Lower lobe of right lung (tissue), 2 donors: Measurements from ENCODE around the gene DPH6. TPM values are rescaled to one million over a fixed set of nuclear protein-coding genes. Genes with fewer than 3 reads are reported as not detected.

ENCODE experiments used
- ATAC-seq, 2 donors: fragments of 200-7000 bp; cut with Tn5 transposase; one replicate each; pipeline ENCODE4 v1.9.1; 2020 to 2022; ENCODE audit warnings: mild to moderate bottlenecking in 2 of 2, moderate library complexity in 2 of 2
- DNase-seq: peaks from one replicate; pipeline ENCODE4 v3.0.0-alpha.2; 2020
- H3K27ac ChIP-seq: fragments of 200-600 bp; one replicate; pipeline ENCODE4 v1.8.0; 2022
- H3K27me3 ChIP-seq: fragments of 200-600 bp; one replicate; pipeline ENCODE4 v1.8.0; 2022; ENCODE audit warnings: low read depth
- H3K36me3 ChIP-seq: fragments of 200-600 bp; one replicate; pipeline ENCODE4 v1.8.0; 2022; ENCODE audit warnings: mild to moderate bottlenecking
- H3K4me1 ChIP-seq: fragments of 200-600 bp; one replicate; pipeline ENCODE4 v1.8.0; 2022
- H3K4me3 ChIP-seq: fragments of 200-600 bp; one replicate; pipeline ENCODE4 v1.8.0; 2022; ENCODE audit warnings: mild to moderate bottlenecking
- H3K9me3 ChIP-seq: fragments of 200-600 bp; one replicate; pipeline ENCODE4 v1.8.0; 2022
- CTCF ChIP-seq: fragments of 200-600 bp; IDR thresholded peaks from one replicate; pipeline ENCODE4 v1.8.0; 2022; ENCODE audit warnings: antibody characterized with exemption, mild to moderate bottlenecking
- intact Hi-C: fragments of 100-400 bp; cut with DNase I; formaldehyde crosslinking; loops from one replicate; pipeline ENCODE4 v1.11.0; 2022
- total RNA-seq: library from RNA; stranded (reverse); fragmentation: NEBNext Ultra II Directional; extraction: Animal tissue kit (Norgen Biotek cat#: 25700); gene quantifications from one replicate; pipeline ENCODE4 v1.2.1, GENCODE V29; 2021
- donor health status: DM: no; HTN: yes; CAD: no; lungs with severe emphysema.

DPH6 gene
- total RNA-seq, 1 donor from 2014 or later = 9.2 TPM

GRCh38 chr15:35567392-35567791, 21.4 kb upstream of the DPH6 start:
- ATAC-seq (no peak), DNase-seq (no peak)
- no peak overlapping the region for H3K27ac ChIP-seq
- peaks cover 9% of the 10 kb centered on the region for H3K4me1 ChIP-seq
- intact Hi-C loops = no loop called here
- no peaks in the 10 kb centered on the region for H3K27me3 ChIP-seq
- H3K9me3 ChIP-seq = no peaks in the 10 kb centered on the region
- H3K36me3 ChIP-seq = no peaks in the 10 kb centered on the region
- no peak overlapping the region for H3K4me3 ChIP-seq
- no peak for TF ChIP-seq CTCF

- intact Hi-C loops = no loop called here
- Histone ChIP-seq H3K36me3 (no peaks in the 10 kb centered on the region), H3K27ac (no peak overlapping the region)
Observed at GRCh38 chr15:35566991-35567390, 21.0 kb upstream of the DPH6 start.

GRCh38 chr15:35565901-35566300, 19.9 kb upstream of the DPH6 start:
- Histone ChIP-seq H3K9me3 (no peaks in the 10 kb centered on the region), H3K27ac (no peak overlapping the region), H3K4me3 (no peak overlapping the region), H3K4me1 (peaks cover 9% of the 10 kb centered on the region), H3K36me3 (no peaks in the 10 kb centered on the region), H3K27me3 (no peaks in the 10 kb centered on the region)
- TF ChIP-seq CTCF = no peak
- DNase-seq (no peak), ATAC-seq (no peak)
- intact Hi-C loops = no loop called here

More at GRCh38 chr15:35566991-35567390, 21.0 kb upstream of the DPH6 start:
- ATAC-seq (no peak), DNase-seq (no peak)
- no peak overlapping the region for H3K4me3 ChIP-seq
- no peaks in the 10 kb centered on the region for H3K9me3 ChIP-seq
- H3K27me3 ChIP-seq = no peaks in the 10 kb centered on the region
- TF ChIP-seq CTCF = no peak
- peaks cover 9% of the 10 kb centered on the region for H3K4me1 ChIP-seq

GRCh38 chr15:35562641-35563040, 16.7 kb upstream of the DPH6 start:
- H3K27ac ChIP-seq = no peak overlapping the region
- no peak for ATAC-seq
- no peak for DNase-seq
- H3K4me1 ChIP-seq = peaks cover 9% of the 10 kb centered on the region
- no peak for TF ChIP-seq CTCF
- H3K36me3 ChIP-seq = no peaks in the 10 kb centered on the region
- no peak overlapping the region for H3K4me3 ChIP-seq
- H3K9me3 ChIP-seq = no peaks in the 10 kb centered on the region
- no peaks in the 10 kb centered on the region for H3K27me3 ChIP-seq
- intact Hi-C loops = no loop called here

GRCh38 chr15:35561308-35561707, 15.3 kb upstream of the DPH6 start:
- no peak overlapping the region for H3K27ac ChIP-seq
- peaks cover 9% of the 10 kb centered on the region for H3K4me1 ChIP-seq
- intact Hi-C loops = no loop called here
- no peaks in the 10 kb centered on the region for H3K9me3 ChIP-seq
- no peak overlapping the region for H3K4me3 ChIP-seq
- ATAC-seq (no peak), DNase-seq (no peak)
- no peaks in the 10 kb centered on the region for H3K36me3 ChIP-seq
- no peak for TF ChIP-seq CTCF
- no peaks in the 10 kb centered on the region for H3K27me3 ChIP-seq

- no peak for TF ChIP-seq CTCF
- H3K4me1 ChIP-seq = peaks cover 9% of the 10 kb centered on the region
- H3K27ac ChIP-seq = no peak overlapping the region
- DNase-seq (no peak), ATAC-seq (no peak)
- no peak overlapping the region for H3K4me3 ChIP-seq
- H3K27me3 ChIP-seq = no peaks in the 10 kb centered on the region
- intact Hi-C loops = no loop called here
- H3K9me3 ChIP-seq = no peaks in the 10 kb centered on the region
- H3K36me3 ChIP-seq = no peaks in the 10 kb centered on the region
Observed at GRCh38 chr15:35560870-35561269, 14.9 kb upstream of the DPH6 start.
